ENCODE measurements around the gene ARID3B. TPM values are rescaled to one million over a fixed set of nuclear protein-coding genes. Genes with fewer than 3 reads are reported as not detected.
A peak's percentile ranks its signal among the peaks of the same experiment; 100 is the strongest.

ARID3B gene
- 154 TPM for total RNA-seq (ENCODE audit: unreplicated experiment)
- long read RNA-seq, full-length matches to known transcripts: 8 of 26 reads
- long read RNA-seq, partial matches to known transcripts: 4 of 26 reads
- long read RNA-seq, other reads (novel, unspliced or antisense): 14 of 26 reads

- peak within 1 kb of the TSS; percentile 93 for H3K27ac Mint-ChIP-seq (ENCODE audit: unreplicated experiment)
- peaks cover 21% of the 10 kb centered on the region for H3K9me3 Mint-ChIP-seq (ENCODE audit: unreplicated experiment)
- TF ChIP-seq CTCF (IDR thresholded peaks at IDR 0.05; ENCODE audit: partially characterized antibody, unreplicated experiment): no peak
- H3K4me3 Mint-ChIP-seq (ENCODE audit: unreplicated experiment): peak within 1 kb of the TSS; percentile 97
- peak; percentile 98 for DNase-seq
- H3K36me3 Mint-ChIP-seq (ENCODE audit: unreplicated experiment): no peaks in the 10 kb centered on the region
- peaks cover 26% of the 10 kb centered on the region for H3K4me1 Mint-ChIP-seq (ENCODE audit: low read depth, unreplicated experiment)
- H3K27me3 Mint-ChIP-seq (ENCODE audit: unreplicated experiment): peaks cover 8% of the 10 kb centered on the region
These were observed at the start of gene ARID3B for GRCh38 chr15:74540761-74541493. Gene ARID3B, plus strand, starts transcription at chr15:74541220. Its CDS starts 2,717 bp downstream, at chr15:74543937.

- TF ChIP-seq CTCF (IDR thresholded peaks at IDR 0.05; ENCODE audit: partially characterized antibody, unreplicated experiment): no peak
- Mint-ChIP-seq H3K36me3 (ENCODE audit: unreplicated experiment) (no peaks in the 10 kb centered on the region), H3K4me3 (ENCODE audit: unreplicated experiment) (no peak overlapping the region), H3K4me1 (ENCODE audit: low read depth, unreplicated experiment) (peaks cover 4% of the 10 kb centered on the region), H3K9me3 (ENCODE audit: unreplicated experiment) (no peaks in the 10 kb centered on the region), H3K27ac (ENCODE audit: unreplicated experiment) (no peak overlapping the region), H3K27me3 (ENCODE audit: unreplicated experiment) (peaks cover 3% of the 10 kb centered on the region)
- no peak for DNase-seq
These were observed 44.4 kb upstream of the ARID3B start for GRCh38 chr15:74496648-74497047.

GRCh38 chr15:74497584-74497983 is 43.4 kb upstream of the ARID3B start:
- H3K27me3 Mint-ChIP-seq (ENCODE audit: unreplicated experiment): peaks cover 3% of the 10 kb centered on the region
- DNase-seq: no peak
- no peak overlapping the region for H3K4me3 Mint-ChIP-seq (ENCODE audit: unreplicated experiment)
- peak overlapping the region; percentile 53 for H3K27ac Mint-ChIP-seq (ENCODE audit: unreplicated experiment)
- H3K4me1 Mint-ChIP-seq (ENCODE audit: low read depth, unreplicated experiment): peaks cover 4% of the 10 kb centered on the region
- no peak for TF ChIP-seq CTCF (IDR thresholded peaks at IDR 0.05; ENCODE audit: partially characterized antibody, unreplicated experiment)
- H3K9me3 Mint-ChIP-seq (ENCODE audit: unreplicated experiment): no peaks in the 10 kb centered on the region
- no peaks in the 10 kb centered on the region for H3K36me3 Mint-ChIP-seq (ENCODE audit: unreplicated experiment)

- H3K36me3 Mint-ChIP-seq (ENCODE audit: unreplicated experiment): peaks cover 4% of the 10 kb centered on the region
- peaks cover 4% of the 10 kb centered on the region for H3K4me1 Mint-ChIP-seq (ENCODE audit: low read depth, unreplicated experiment)
- no peak for TF ChIP-seq CTCF (IDR thresholded peaks at IDR 0.05; ENCODE audit: partially characterized antibody, unreplicated experiment)
- DNase-seq: no peak
- H3K27me3 Mint-ChIP-seq (ENCODE audit: unreplicated experiment): peaks cover 3% of the 10 kb centered on the region
- no peak overlapping the region for H3K27ac Mint-ChIP-seq (ENCODE audit: unreplicated experiment)
- H3K4me3 Mint-ChIP-seq (ENCODE audit: unreplicated experiment): no peak overlapping the region
- H3K9me3 Mint-ChIP-seq (ENCODE audit: unreplicated experiment): peaks cover 2% of the 10 kb centered on the region
These were observed 41.7 kb upstream of the ARID3B start for GRCh38 chr15:74499366-74499765.

GRCh38 chr15:74500401-74500800 is 40.6 kb upstream of the ARID3B start:
- Mint-ChIP-seq H3K36me3 (ENCODE audit: unreplicated experiment) (peaks cover 4% of the 10 kb centered on the region), H3K27ac (ENCODE audit: unreplicated experiment) (no peak overlapping the region), H3K4me3 (ENCODE audit: unreplicated experiment) (no peak overlapping the region), H3K9me3 (ENCODE audit: unreplicated experiment) (peaks cover 2% of the 10 kb centered on the region), H3K27me3 (ENCODE audit: unreplicated experiment) (peaks cover 3% of the 10 kb centered on the region), H3K4me1 (ENCODE audit: low read depth, unreplicated experiment) (peaks cover 4% of the 10 kb centered on the region)
- no peak for DNase-seq
- no peak for TF ChIP-seq CTCF (IDR thresholded peaks at IDR 0.05; ENCODE audit: partially characterized antibody, unreplicated experiment)
